K562 treated with DMSO at 1 percent for 4 hours (cell line): ENCODE measurements around the gene C14orf132. TPM values are rescaled to one million over a fixed set of nuclear protein-coding genes. Genes with fewer than 3 reads are reported as not detected.

Experiments
- total RNA-seq: library from RNA; unstranded; fragments of 300-600 nt; gene quantifications from 2 replicates; pipeline ENCODE4 v1.2.3, GENCODE V29; 2022; ENCODE audit not compliant: insufficient read depth

The C14orf132 gene
- not detected in 2 replicates for total RNA-seq

GRCh38 chr14:96038920-96039632, at the start of gene C14orf132:
Gene C14orf132 (plus strand): TSS chr14:96039362. CDS start chr14:96039501, 139 bp downstream.

Other genes with a start within 250 kb of the C14orf132 start
- gene TUNAR, start 162.5 kb upstream of the C14orf132 start, total RNA-seq = not detected in 2 replicates
- gene BDKRB2, start 165.5 kb downstream of the C14orf132 start, total RNA-seq = not detected in 2 replicates
- not detected in 2 replicates for gene BDKRB1, start 216.8 kb downstream of the C14orf132 start, total RNA-seq